ENCODE results near the gene ATP5PF.

- TF ChIP-seq CTCF (conservative IDR thresholded peaks at IDR 0.05; ENCODE audit: low read depth, low read length) (no peak), USF2 (IDR thresholded peaks at IDR 0.05; ENCODE audit: low read depth, low read length) (no peak), CEBPB (IDR thresholded peaks at IDR 0.05; ENCODE audit: low read depth, low read length) (no peak), POLR2A (IDR thresholded peaks at IDR 0.05; ENCODE audit: low read depth, low read length) (no peak), RFX5 (IDR thresholded peaks at IDR 0.05; ENCODE audit: low read depth, low read length) (no peak), SMC3 (IDR thresholded peaks at IDR 0.05; ENCODE audit: low read depth, low read length) (no peak), FOS (IDR thresholded peaks at IDR 0.05; ENCODE audit: low read depth, low read length) (no peak), MAFK (IDR thresholded peaks at IDR 0.05; ENCODE audit: low read depth, low read length) (no peak), ELK1 (IDR thresholded peaks at IDR 0.05; ENCODE audit: borderline replicate concordance, low read depth, low read length) (no peak), RAD21 (IDR thresholded peaks at IDR 0.05; ENCODE audit: low read length) (no peak), RCOR1 (IDR thresholded peaks at IDR 0.05; ENCODE audit: insufficient replicate concordance, low read length) (no peak), BHLHE40 (IDR thresholded peaks at IDR 0.05; ENCODE audit: low read depth, low read length) (no peak), MAZ (IDR thresholded peaks at IDR 0.05; ENCODE audit: borderline replicate concordance, low read depth, low read length) (no peak), CHD1 (IDR thresholded peaks at IDR 0.05; ENCODE audit: low read depth, low read length) (no peak)
These were observed 12.1 kb downstream of the ATP5PF start for GRCh38 chr21:25722631-25723030.

Measured in IMR-90 (cell line).